Hepatic stellate cell (primary cell): Measurements from ENCODE around the gene DIO1.
A peak's percentile ranks its signal among the peaks of the same experiment; 100 is the strongest.

Experiments
- DNase-seq: peaks from one replicate; pipeline ENCODE4 v3.0.0; 2011; ENCODE audit warnings: low spot score

DIO1 gene

GRCh38 chr1:53894644-53895043 lies 657 bp downstream of the DIO1 start:
- DNase-seq = no peak

DNA sequence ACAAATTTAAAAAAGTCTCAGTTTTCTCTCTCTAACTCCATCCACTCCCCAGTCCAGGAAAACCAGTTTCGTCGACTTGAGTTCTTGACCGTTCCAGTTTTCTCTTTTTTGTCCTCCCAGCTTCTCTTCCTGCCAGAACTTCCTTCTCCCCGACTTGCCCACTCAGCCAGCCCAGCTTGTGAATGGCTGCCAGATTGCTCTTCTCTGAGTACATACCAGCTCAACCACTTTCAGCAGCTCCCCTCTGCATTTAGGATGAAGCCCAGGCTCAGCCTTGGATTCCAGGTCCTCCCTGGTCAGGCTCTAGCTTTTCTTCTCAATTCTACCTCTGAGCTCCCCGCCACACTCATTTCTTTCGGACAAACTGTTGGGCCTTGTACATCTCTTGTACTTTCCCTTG lies 1.4 kb downstream of the DIO1 start:
- DNase-seq = no peak

- peak; percentile 61 for DNase-seq
These were observed 2.7 kb downstream of the DIO1 start for GRCh38 chr1:53896635-53897229.

DNA sequence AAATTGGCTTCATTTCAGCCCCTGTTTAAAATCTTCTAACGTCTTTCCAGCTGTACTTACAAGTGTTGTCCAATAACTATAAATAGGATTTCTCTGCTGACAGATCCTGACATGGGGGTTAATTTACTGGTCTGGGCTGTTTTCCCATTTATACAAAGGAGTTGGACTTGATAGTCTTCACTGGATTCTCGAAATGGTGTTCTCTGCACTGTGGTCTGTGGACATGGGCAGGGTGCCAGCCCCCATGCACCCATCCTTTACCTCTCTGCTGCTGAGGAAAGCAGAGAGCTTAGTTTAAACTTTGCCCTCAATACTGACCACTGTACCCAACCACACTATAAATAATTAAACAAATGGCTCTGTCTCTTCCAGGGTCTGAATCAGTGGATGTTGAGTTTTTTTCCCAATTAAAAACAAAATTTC lies 5.2 kb downstream of the DIO1 start:
- no peak for DNase-seq

DNA sequence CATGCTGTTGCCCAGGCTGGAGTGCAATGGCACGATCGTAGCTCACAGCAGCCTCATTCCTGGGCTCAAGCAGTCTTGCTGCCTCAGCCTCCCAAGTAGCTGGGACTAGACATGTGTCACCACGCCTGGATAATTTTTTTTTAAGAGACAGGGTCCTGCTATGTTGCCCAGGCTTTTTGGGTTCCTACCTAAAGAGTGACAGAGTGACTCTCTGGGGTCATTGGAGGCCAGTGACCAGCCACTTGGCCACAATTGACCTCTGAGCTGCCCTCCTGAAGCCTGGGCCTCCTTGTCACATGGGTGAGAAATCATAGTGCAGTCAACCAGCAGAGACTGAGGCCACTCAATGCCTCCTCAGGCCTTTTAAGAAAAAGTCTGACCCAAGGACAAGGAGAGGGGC lies 5.7 kb downstream of the DIO1 start:
- no peak for DNase-seq

DNA sequence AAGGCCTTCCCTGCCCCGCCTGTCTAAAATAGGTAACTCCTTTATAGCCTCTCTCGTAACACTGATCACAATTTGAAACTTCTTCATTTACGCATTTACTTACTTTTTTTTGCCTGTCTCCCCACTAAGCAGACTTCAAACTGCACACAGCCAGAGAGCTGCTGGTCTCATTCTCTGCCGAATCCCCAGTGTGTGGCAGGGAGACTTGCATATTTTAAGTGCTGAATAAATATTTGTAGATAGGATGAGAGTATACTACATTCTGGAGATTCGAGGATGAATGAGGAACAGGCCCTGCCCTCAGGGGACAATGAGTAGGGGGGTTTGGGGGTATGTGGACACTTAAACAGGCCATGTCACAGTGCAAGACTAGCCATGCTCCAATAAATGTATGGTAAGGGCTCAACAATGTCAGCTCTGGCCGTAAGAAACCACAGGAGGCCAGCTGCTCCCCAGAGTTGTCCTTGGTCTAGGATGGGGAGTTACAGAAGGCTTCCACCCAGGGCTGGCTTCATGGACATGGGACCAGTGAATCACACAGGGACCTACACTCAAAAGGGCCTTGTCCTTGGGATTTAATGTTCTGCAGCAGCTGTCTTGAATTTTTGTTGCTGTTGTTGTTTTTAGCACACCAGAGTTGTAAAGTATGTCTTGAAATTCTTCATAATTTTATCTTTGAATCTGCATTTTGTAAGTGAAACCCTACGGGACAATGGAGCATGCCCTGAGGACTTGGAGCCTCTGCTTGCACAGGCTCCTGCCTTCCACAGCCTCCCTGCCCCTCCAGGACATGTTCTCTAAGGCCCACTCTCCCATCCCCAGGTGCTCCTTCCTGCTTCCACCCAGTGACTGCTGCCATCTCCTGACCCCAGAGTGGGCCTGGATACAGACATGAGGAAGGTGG lies 8.5 kb downstream of the DIO1 start:
- no peak for DNase-seq

GRCh38 chr1:53905509-53905908 lies 11.5 kb downstream of the DIO1 start:
- DNase-seq = no peak

GRCh38 chr1:53906121-53906520 lies 12.1 kb downstream of the DIO1 start:
- no peak for DNase-seq

GRCh38 chr1:53909946-53910345 lies 16.0 kb downstream of the DIO1 start:
- DNase-seq = no peak

DNA sequence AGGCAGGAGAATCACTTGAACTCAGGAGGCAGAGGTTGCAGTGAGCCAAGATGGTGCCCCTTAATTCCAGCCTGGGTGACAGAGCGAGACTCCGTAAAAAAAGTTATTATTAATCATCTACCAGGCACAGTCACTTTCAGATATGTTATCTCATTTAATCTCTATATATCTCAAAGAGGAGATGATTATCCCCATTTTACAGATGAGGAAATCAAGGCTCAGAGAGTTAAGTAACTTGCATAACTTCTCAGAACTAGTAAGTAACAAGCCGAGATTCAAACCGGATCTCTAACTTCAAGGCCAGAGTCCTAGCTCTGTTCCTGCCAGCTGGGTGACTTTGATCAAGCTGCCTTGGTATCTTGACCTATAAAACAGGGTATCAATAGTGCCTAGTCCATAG lies 17.5 kb downstream of the DIO1 start:
- no peak for DNase-seq

DNA sequence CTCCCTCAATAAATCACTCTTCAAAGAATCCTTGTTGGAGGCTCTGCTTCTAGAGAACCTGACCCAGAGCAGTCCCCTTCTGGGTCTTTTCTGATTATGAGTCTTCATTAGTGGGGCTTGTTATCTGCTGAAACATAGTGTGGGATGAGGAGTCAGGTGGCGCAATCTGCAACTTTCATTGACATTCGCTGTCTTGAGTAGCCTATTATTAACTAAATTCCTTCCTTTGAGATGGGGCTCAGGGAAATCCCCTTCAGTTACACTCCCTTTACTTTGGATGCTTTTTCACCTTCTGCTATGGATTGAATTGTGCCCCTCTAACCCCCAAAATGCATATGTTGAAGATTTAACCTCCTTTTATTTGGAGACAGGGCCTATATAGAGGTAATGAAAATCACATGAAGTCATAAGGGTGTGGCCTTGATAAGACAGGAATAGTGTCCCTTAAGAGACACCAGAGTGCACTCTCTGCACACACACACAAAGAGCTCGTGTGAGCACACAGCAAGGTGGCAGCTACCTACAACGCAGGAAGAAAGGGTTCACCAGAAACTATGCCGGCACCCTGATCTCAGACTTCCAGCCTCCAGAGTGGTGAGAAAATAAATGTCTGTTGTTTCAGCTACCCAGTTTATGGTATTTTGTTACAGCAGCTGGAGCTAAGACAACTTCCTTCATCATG lies 19.5 kb downstream of the DIO1 start:
- DNase-seq = no peak

GRCh38 chr1:53918343-53918742 lies 24.4 kb downstream of the DIO1 start:
- DNase-seq = no peak

DNA sequence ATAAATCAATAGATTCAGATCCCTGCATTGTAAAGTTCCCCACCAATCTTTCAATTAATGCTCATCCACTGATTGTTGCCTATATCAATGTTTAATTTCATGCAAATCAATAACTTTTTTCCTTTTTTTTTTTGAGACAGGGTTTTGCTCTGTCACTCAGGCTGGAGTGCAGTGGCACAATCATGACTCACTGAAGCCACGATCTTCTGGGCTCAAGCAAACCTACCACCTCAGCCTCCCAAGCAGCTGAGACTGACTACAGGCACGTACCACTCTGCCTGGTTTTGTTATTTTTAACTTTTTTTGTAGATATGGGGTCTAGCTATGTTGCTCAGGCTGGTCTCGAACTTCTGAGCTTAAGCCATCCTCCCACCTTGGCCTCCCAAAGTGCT lies 25.7 kb downstream of the DIO1 start:
- DNase-seq = no peak

GRCh38 chr1:53927376-53927881 lies 33.4 kb downstream of the DIO1 start:
- no peak for DNase-seq

GRCh38 chr1:53929246-53929960 lies 35.4 kb downstream of the DIO1 start:
- DNase-seq = no peak

- no peak for DNase-seq
These were observed 36.9 kb downstream of the DIO1 start for GRCh38 chr1:53930932-53931331.

- no peak for DNase-seq
These were observed 37.5 kb downstream of the DIO1 start for GRCh38 chr1:53931523-53931922.

DNA sequence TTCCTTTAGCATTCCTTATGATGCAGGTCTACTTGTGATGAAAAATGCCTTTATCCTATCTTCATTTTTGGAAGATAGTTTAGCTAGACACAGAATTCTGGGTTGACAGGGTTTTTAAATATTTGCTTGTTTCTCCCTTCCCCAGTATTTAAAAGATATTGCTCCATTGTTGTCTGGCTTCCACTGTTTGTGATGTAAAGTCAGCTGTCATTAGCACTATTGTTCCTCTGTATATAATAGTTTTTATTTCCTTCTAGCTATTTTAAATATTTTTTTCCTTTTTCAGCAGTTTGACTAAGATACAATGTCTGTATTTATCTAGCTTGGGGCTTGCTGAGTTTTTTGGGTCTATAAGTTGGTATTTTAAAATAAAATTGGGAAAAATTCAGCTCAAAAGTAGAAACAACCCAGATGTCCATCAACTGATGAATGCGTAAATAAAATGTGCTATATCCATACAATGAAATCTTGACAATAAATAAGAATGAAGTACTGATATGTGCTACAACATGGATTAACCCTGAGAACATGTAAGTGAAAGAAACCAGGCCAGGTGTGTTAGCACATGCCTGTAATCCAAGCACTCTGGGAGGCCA lies 40.3 kb downstream of the DIO1 start:
- DNase-seq = no peak

DNA sequence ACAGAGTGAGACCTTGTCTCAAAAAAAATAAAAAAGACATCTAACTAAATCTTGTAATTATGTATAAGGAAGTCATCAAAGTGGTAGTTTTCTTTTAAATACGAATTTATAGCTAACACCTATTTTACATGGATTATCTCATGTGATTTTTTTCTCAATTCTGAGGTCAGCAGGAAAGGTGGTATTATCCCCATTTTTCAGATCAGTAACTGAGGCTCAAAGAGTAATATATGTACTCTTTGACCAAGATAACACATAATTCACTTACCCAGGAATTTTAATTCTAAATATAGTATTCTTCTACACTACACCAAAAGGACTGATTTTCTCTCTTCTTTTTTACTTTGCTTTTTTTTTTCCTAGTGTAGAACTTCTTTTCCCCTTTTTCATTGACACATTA lies 42.4 kb downstream of the DIO1 start:
- no peak for DNase-seq

DNA sequence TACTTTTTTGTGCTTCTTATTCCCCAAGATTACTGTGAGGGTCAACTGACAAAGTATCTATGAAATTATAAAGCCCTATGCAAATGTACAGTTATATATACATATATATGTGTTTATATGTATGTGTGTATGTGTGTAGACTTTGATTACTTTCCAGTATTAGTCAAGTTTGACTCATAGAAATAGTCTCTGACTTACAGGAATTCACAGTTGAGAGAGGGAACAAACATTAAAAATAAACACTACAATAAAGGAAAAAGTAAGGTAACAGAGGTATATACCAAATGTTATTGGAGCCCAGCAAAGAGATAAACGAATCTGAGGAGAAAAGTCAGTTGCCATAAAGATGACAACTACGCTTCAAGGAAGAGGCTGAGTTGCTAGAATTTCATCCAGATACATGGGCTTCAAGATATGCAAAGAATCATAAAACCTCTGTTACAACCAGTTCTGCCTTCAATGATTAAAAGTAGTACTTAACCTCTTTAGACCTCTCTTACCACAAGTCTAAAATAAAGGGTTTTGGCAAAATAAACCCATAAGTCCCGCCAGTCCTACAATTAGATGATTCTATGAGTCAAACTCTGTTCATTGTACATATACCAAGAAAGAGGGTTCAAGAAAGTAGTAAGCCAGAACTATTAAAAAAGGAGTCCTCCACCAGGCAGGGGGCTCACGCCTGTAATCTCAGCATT lies 44.3 kb downstream of the DIO1 start:
- DNase-seq = no peak
